ACHN (cell line): ENCODE results near the gene NT5M.
A peak's percentile ranks its signal among the peaks of the same experiment; 100 is the strongest.

Source experiments
- DNase-seq: peaks from one replicate; pipeline ENCODE4 v3.0.0-alpha.2; 2015
- in situ Hi-C: cut with HindIII; loops from 2 replicates; pipeline ENCODE4 v1.10.0; 2017; ENCODE audit warnings: low sequenced_read_pairs, low pct_ligation_motif_present, low pct_unique_long_range_greater_than_20kb

NT5M gene

GRCh38 chr17:17350491-17351355, 47.5 kb downstream of the NT5M start:
- in situ Hi-C loops: loop anchor here (25.0 kb wide), 1 partner anchor 262 kb away; no protein-coding TSS in a partner anchor
- DNase-seq: peak; percentile 50

GRCh38 chr17:17351356-17351891, 48.3 kb downstream of the NT5M start:
- in situ Hi-C loops: loop anchor here (25.0 kb wide), 1 partner anchor 261 kb away; no protein-coding TSS in a partner anchor

GRCh38 chr17:17351901-17352781, 49.0 kb downstream of the NT5M start:
- in situ Hi-C loops: loop anchor here (25.0 kb wide), 1 partner anchor 260 kb away; no protein-coding TSS in a partner anchor
- DNase-seq: peak; percentile 10

More at GRCh38 chr17:17351356-17351891, 48.3 kb downstream of the NT5M start:
- no peak for DNase-seq

GRCh38 chr17:17352836-17353624, 49.9 kb downstream of the NT5M start:
- in situ Hi-C loops: loop anchor here (25.0 kb wide), 1 partner anchor 259 kb away; no protein-coding TSS in a partner anchor

GRCh38 chr17:17353625-17354484, 50.7 kb downstream of the NT5M start:
- in situ Hi-C loops: loop anchor here (25.0 kb wide), 1 partner anchor 258 kb away; no protein-coding TSS in a partner anchor
- DNase-seq: no peak

More at GRCh38 chr17:17352836-17353624, 49.9 kb downstream of the NT5M start:
- DNase-seq: no peak

GRCh38 chr17:17354560-17355349, 51.6 kb downstream of the NT5M start:
- in situ Hi-C loops: loop anchor here (25.0 kb wide), 1 partner anchor 258 kb away; no protein-coding TSS in a partner anchor
- DNase-seq: peak; percentile 65

- DNase-seq: no peak
- in situ Hi-C loops: loop anchor here (25.0 kb wide), 1 partner anchor 257 kb away; no protein-coding TSS in a partner anchor
These were observed 52.3 kb downstream of the NT5M start for GRCh38 chr17:17355426-17355825.

- in situ Hi-C loops: loop anchor here (25.0 kb wide), 1 partner anchor 256 kb away; no protein-coding TSS in a partner anchor
- DNase-seq: peak; percentile 81
These were observed 53.2 kb downstream of the NT5M start for GRCh38 chr17:17356149-17356930.

- DNase-seq: no peak
- in situ Hi-C loops: loop anchor here (25.0 kb wide), 1 partner anchor 255 kb away; no protein-coding TSS in a partner anchor
These were observed 53.7 kb downstream of the NT5M start for GRCh38 chr17:17356931-17357270.

GRCh38 chr17:17358060-17358751, 55.0 kb downstream of the NT5M start:
- in situ Hi-C loops: loop anchor here (25.0 kb wide), 1 partner anchor 254 kb away; no protein-coding TSS in a partner anchor
- no peak for DNase-seq

- in situ Hi-C loops: loop anchor here (25.0 kb wide), 1 partner anchor 253 kb away; no protein-coding TSS in a partner anchor
These were observed 55.7 kb downstream of the NT5M start for GRCh38 chr17:17358866-17359265.

GRCh38 chr17:17359271-17359670, 56.1 kb downstream of the NT5M start:
- no peak for DNase-seq
- in situ Hi-C loops: loop anchor here (25.0 kb wide), 1 partner anchor 253 kb away; no protein-coding TSS in a partner anchor

More at GRCh38 chr17:17358866-17359265, 55.7 kb downstream of the NT5M start:
- no peak for DNase-seq

GRCh38 chr17:17360087-17360730, 57.0 kb downstream of the NT5M start:
- DNase-seq: no peak
- in situ Hi-C loops: loop anchor here (25.0 kb wide), 1 partner anchor 252 kb away; no protein-coding TSS in a partner anchor

GRCh38 chr17:17361543-17361866, 58.3 kb downstream of the NT5M start:
- in situ Hi-C loops: loop anchor here (25.0 kb wide), 1 partner anchor 251 kb away; no protein-coding TSS in a partner anchor
- no peak for DNase-seq
